Activated T-helper 9 cell treated with anti-CD3 and anti-CD28 coated beads, Interleukin-2, amount 50 U/mL, for 16 hours (primary cell): ENCODE measurements around the gene NKX6-1.

Experiments
- DNase-seq: peaks from one replicate; pipeline ENCODE4 v3.0.0-alpha.2; 2020; ENCODE audit warnings: low read depth

NKX6-1 gene

DNA sequence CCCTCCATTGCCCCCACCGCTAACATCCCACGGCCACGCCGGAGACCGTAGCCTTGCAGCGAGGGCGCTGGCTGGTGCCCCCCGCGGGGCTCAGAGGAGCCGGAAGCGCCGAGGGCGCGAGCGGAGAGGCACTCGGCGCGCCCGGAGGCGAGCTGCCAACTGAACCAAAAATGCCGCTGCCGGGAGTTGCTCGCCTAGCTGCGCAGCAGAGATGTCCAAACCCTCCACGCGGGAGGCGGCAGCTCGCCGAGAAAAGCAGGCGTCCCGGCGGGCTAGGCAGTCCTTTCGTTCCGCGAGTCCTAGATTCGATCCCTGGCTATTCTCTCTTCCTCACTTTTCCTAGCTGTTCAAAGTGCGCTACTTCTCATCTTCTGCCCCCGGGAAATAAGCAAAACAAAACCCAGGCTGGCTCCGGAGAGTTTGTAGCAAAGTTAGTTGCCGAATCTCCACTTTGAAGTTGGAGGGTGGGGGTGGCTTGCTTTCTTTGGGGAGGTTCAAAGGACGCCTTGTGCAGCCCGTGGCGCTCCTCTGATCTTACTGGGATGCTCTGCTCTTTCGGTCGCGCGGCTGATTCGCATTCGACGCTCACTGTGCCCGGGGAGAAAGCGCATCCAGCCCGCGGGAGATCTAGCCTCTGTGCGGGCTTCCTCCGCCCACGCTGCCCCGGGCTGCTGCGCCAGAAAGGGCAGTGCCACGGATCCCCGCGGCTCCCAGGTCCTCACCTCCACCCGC, 723 bp downstream of the NKX6-1 start:
- DNase-seq: no peak

DNA sequence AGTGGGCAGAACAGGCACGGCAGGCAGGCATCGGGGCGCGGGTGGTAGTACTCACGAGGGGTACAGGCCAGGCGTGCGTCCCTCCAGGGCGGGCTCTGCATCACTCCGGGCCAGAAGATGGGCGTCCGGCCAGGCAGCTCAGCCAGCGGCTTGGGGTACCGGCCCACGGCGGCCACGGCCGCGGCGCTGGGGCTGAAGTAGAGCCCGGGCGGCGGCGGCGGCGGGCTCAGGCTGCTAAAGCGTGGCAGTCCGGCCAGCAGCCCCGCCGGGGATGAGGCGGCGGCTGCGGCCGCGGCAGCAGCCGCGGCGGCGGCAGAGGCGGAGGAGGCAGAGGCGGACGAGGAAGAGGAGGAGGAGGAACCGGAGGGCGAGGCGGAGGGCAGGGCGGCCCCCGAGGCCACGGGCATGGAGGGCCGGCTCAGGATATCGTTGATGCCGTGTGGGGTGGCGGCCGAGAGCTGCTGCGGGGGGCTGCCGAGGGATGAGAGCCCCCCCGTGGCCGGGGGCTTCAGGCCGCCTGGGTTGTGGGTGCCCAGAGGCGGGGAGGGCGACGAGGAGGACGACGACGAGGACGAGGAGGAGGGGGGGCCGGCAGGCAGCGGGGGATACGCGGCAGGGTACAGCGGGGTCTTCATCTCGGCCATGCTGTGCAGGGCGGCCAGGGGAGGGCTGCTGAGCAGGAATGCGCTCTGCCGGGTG, 1.4 kb downstream of the NKX6-1 start:
- no peak for DNase-seq

DNA sequence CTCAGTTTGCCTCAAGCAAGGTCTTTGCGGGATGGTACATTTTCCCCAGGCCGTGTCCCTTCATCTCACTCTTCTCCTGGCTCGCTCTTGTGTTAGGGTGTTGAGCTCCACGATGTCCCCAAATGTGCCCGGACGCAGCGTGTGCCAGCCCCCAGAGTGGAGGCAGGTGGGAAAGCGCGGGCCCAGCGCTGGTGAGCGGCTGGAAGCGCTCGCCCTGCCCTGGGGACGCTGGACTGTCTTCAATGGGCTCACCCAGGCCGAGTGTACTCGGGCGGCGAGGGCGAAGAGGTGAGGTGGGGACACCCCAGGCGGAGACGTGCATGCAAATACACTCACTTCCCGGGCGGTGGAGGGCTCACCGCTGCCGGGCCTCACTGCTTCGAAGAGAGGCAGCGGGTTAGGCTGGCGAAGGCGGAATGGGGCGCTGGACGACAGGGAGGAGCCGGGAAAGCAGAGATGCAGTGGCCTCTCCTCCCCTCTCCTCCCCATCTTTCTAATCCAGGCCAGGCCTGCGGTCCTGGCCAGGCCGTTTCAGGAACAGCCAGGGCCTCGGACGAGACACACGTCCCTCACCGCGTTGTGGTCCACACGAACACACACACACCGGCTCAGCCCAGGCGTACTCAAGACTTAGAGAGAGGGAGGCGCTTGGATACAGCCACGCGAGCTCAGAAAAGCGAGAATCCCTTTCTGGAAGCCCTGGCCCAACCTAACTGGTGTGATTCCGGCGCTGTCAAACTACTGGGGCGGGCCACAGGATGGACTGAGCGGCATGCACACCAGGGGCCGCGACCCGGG, 2.2 kb downstream of the NKX6-1 start:
- no peak for DNase-seq

DNA sequence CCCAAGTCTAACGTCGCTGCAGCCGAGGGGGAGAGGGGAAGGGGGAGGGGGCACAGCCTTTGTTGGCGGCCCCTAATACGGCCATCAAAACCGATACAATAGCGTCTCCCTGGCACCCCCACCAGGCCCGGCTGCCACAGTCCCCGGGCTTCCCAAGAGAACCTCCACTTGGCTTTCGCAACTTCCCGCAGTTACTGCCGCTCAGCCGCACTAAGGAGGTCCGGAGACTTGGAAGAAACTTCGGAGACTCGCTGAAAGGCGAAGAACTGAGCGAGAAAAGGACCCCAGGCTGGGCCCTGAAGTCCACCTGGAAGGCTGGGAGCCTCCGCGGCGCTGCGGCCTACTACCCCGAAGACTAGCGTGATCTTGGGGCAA, 2.8 kb downstream of the NKX6-1 start:
- DNase-seq: no peak

DNA sequence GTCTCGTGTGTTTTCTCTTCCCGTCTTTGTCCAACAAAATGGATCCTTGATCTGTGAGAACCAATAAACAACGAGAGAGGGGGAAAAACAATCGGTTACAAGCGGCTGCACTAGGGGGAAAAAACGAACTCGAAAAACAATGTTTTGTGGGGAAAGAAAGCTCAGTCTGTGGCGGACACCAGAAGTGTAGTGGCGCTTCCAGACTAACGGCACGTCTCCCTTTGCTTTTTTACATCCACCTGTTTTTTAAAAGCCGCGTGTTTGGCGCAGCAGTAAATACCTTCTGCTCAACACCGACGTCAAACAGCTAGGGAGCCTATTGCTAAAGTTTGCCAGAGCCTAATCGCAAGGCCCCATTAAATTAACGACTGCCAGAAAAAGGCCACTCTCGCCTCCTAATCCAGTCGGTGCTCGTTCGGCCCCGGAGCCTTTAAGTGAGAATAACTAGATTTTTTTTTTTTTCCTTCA, 3.3 kb downstream of the NKX6-1 start:
- DNase-seq: no peak

DNA sequence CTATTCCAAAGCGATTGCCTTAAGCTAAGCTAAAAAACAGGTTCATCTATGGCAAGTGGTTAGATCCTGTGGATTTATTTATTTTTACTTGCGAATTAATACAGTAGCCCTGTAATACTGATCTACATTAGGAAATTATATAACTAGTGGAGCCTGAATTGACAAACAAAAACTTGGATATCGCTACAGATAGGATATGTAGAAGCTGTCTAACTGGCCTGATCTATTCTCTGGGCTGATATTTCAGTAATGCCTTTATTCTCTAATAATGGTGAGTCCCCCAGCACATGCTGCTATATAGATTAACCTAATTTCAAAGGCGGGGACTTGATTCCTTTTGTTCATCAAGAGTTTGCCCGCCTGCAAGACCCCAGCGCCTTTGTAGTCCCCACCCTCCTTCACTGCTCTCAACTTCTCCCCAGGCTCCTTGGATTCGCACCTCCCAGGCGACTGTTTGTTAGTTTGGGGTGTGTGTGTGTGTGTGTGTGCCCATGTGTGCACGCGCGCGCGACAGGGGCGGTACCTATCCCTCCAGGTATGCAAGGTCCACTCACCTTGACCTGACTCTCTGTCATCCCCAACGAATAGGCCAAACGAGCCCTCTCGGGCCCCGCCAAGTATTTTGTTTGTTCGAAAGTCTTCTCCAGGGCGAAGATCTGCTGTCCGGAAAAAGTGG, 3.8 kb downstream of the NKX6-1 start:
- DNase-seq: no peak

DNA sequence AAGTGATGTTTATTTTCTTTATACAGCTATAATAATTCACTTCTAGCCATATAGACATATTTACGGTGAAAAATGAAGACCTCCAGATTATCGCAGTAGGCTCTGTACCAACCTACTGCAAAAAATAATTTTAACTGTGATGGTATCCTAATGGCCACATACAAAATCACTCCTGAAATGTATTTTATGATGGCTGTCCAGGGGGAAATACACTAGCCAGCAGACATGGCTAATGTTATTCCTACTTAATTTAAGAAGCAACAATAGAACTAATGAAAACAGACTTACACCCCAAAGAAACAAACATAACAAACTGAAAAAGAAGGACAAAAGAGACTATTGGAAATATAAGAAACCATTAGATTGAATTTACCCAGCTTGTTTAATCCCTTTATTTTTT, 4.6 kb downstream of the NKX6-1 start:
- DNase-seq: no peak

DNA sequence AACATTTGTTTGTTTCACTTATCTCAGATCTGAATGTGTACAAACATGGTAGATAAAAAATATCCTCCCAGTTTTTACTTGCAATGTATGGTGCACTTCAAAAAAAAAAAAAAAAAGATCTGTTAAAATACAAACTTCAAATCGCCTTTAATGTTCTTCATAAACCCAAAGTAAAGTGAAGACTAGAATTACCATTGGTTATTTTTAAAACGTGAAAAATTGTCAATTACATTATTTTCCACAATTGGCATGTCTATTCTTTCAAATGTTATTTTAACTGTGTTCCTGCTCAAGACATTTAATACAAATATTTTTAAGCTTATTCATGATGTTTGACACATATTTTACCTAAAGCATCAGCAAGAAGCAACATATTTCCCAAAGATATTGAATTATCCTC, 5.0 kb downstream of the NKX6-1 start:
- no peak for DNase-seq

DNA sequence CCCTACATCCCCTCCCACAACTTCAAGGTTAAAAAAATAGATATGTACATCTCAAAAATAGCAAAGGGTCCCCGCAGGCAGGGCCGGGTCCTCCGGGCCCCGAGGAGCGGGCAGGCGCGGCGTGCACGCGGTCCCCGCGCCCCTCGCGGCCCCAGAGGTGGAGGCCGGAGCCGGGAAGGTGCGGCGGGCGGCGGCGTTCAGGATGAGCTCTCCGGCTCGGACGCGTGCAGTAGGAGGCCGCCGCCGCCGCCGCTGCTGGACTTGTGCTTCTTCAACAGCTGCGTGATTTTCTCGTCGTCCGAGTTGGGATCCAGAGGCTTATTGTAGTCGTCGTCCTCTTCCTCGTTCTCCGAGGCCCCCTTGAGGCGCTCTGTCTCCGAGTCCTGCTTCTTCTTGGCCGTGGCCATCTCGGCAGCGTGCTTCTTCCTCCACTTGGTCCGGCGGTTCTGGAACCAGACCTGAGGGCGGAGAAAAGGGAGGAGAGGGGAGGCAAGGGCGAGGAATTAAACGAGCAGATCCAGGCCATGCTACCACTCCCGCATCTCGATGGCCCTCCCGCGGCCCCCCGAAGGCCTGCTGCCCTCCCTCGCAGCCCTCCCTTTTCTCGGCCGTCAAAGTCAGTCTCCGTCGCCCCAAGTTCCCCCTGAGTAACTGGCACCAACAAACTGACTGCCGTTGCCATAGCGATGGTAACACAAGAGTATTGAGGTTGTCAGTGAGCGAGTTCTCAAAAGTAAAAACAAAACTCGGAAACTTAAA, 5.8 kb downstream of the NKX6-1 start:
- no peak for DNase-seq

DNA sequence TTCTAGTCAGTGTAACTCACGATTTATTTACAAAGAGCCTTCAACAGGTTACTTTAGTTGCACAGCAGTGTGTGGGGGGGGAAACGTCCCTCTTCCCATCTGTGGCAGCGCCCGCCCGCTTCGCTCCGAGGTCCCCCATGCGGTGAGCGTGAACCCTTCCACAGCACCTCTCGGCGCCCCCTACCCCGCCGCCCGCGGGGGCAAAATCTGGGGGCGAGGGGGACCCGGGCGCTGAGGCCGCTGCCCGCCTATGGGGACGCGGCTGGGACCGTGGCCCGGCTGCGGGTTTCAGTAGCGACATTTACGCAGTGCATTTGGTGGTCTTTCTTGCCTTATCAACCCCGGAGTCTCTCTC, 6.4 kb downstream of the NKX6-1 start:
- no peak for DNase-seq

DNA sequence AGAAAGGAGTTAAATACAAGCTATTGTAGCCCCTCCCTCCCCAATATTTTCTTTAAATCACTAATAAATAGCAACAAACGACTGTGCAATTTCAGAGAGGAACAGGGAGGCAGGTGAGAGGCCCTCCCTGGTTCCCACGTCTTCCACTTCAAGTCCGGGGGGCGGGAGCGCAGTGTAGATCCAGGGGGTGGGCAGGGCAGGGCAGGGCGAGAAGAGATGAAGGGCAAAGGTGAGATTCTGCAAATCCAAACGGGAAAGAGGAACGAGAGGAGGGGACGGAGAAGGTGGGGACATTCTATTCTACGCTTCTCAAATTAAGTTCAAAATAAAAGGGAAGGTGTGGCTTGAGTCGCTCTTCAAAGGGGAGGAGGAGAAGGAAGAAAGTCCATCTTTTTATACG, 6.8 kb downstream of the NKX6-1 start:
- no peak for DNase-seq

DNA sequence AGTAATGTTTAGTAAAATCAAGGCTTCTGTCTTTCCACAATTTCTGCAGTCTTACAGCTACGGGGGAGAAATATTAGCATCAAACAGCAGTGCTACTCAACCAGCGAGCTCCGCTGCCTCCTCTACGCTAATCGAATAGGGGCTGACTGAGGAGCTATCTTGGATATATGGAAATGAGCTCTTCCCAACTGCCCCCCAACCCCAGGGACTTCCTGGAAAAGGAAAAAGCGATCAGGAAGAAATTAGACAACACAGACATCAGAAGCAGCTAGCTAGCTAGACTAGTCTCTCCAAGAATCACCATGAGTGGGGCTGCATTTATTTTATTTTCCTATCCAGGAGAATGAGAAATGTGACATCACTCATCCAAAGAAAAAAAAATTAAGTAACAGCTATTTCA, 7.6 kb downstream of the NKX6-1 start:
- no peak for DNase-seq

DNA sequence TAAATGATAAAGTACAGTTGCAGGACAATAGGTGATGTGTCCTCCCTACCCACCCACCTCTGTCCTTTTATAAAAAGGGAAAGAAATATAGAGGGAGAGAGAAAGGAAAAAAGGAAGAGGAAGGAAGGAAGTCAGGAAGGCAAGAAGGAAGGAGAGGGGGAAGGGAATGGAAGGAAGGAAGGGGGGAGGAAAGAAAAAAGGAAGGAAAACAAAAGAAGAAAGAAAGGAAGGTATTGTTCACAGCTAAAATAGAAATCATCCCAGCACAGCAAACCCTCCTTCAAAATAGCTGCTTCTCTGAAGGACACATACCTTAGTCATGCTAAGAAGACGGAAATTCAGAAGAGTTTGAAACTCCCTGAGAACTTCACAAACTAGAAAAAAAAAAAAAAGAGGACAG, 8.4 kb downstream of the NKX6-1 start:
- DNase-seq: no peak

DNA sequence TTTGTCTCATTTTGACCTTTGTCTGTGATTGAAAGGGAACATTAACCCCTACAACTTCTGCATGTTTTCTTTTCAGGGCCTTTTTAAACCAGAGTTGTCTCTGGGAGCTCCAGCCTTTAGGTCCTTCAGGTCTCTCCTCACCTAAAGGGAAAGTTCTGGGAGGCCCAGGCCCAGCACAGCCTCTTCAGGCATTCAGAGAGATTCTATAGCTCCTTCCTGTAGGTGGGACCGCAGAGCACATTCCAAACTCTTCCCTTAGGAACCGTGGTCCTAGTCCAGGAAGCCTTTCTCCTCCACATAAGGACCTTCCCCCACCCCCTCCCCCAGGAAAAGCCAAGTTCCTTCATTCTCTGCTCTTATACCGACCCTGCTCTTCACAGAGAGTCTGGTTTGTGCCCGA, 14.9 kb downstream of the NKX6-1 start:
- DNase-seq: no peak

DNA sequence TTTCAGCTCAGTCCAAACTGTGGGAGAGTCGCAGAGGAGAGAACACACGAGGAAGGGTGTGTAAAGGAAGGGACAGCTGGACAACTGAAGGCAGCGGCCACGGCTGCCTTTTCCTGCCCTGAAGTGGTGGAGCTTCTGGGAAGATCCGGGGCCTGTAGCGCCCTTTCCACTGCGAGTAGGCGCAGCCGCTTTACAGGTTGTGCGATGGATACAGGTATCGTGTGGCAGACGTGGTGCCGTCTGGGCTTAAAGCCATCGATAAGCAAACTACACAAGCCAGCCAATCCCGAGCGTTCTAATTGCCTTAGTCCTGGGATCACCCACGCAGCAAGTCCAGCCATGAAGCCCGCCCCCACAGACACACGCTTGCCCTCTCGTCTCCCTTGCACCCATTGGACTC, 15.4 kb downstream of the NKX6-1 start:
- no peak for DNase-seq

DNA sequence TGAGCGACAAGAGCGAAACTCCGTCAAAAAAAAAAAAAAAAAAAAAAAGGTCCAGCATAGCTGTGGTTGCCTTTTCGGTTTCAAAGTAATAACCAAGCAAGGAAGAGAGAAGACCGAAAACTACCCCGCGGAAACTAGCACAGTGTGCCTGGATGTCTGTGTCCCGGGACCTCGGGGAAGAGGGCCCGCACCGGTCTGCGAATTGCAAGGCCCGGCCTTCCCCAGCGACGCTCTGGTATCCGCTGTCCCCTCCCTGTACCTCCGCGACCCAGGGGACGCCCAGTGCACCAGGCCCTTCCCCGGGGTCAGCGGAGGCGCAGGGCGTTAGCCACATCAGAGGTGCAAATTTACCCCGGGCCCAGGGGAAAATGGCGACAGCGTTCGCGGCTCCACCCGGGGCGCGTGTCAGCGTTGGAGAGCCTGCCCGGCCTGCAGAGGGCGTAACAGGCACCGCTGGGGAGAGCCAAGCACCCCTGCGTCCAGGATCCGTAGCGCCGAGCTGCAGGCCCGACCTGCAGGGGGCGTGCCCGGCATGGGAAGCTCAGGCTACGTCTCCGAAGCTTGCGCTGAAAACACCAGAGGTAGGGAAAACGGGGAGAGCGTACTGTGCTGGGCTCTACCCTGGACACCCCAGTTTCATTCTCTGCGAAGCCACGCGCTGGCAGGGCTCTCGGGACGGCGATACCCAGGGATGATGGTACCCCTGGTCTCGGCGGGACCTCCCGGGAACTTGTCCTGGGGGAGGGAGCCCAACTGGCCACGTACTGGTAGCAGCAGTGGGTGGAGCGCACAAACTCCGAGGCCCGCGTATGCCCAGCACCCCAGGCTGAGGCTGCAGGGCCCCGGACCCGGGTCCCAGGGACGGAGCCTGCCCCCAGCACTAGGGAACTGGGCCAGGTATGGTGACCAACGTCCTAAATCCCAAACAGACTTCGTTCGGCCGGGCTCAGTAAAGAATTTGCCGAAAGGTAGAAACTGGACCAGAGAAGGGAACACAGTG, 16.2 kb downstream of the NKX6-1 start:
- no peak for DNase-seq

DNA sequence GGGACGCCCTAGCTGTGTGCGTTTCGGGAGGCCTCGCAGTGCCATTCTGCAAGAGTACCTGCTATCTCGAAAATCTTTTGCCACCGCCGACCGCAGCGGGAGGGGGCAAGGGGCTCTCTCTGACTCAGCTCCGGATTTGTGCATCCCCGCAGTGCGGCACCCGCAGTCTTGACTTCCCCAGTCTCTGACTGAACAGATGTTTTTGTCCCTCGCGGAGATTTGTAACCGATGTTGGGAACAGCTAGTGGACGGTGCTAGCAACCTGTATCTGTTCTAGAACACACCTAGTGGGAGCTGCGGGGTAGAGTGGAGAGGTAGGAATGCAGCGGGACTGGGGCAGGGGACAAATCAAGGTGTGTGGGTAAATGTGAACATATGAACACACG, 17.2 kb downstream of the NKX6-1 start:
- no peak for DNase-seq

DNA sequence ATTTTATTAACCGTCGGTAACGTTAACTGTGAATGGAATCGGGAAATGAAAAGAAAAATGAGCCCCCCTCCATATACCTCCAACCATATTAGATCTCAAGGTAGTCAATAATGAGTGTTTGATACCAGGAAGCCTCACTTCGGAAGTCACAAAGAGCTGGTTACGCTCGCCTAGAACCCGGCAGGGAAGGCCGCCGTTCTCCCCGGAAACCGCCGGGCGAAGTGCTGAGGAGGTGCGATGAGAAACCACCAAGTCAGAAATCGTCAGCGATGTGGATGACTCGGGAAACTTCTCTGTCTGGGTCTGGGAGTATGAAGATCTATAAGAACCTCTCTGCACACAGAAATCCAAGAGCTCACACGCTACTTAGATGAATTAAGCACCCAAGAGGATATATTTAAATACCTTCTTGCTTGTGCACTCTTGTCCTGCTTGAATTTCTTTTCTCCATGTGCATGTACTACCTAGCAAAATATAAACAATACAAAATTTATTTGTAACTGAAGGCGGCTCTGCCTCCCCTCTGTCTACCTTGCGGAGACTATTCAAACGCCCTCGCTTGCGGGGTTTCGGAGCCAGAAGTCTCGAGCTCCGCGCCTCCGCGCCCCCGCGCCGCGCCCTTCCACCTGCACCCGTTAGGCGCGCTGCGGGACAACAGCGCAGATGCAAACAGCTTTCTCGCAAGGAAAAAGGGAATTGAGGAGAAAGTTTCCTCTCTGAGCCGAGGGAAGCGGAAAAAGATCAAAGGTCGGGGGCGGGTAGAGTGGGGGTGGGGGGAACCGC, 17.8 kb downstream of the NKX6-1 start:
- DNase-seq: no peak

DNA sequence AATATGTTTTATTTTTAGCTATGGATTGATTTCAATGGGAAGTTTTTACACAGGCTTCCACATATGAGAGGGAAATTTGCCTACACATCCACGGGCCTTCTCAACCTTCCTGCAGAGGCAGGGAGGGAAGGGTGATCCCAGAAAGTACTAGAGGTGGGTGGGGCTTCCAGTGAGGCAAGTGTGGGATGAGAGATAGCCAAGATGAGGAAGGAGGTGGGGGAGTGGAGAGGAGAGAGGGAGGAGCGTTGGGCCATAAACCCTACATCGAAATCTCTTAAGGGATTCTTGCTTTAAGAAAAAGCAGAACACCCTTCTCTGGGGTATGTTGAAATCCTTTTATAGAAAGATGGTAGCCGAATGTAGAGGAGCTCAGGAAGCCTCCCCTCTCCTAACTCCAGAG, 19.0 kb downstream of the NKX6-1 start:
- DNase-seq: no peak

DNA sequence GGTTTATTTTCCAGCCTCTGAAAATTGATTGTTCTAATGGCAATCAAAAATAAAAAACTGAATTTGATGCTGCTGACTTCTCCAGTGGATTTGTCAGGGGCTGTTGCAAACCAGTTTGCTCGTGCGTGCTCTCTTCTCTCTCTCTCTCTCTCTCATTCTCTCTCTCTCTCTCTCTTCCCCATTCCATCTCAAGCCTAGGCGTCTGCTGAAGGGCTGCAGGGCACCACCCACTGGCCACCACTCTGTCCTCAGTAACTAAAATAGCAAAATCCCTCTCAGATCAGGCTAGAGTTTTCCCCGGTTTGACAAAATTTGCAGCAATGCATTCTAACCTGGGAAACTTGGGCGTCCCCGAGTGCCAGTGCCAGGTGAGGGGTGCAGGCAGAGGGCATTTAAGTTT, 19.4 kb downstream of the NKX6-1 start:
- DNase-seq: no peak
